Nephron progenitor cell (in vitro differentiated cells): ENCODE data around the gene LYPD3.

Source experiments
- DNase-seq: peaks from one replicate; pipeline ENCODE4 v3.0.0; 2021
- H3K27ac Mint-ChIP-seq: 2 replicates; pipeline ENCODE4 v1.8.0; 2021; ENCODE audit warnings: mild to moderate bottlenecking, moderate library complexity, mixed read lengths
- H3K27me3 Mint-ChIP-seq: 2 replicates; pipeline ENCODE4 v1.8.0; 2021; ENCODE audit warnings: mild to moderate bottlenecking, low read depth, mixed read lengths; ENCODE audit not compliant: poor library complexity
- H3K36me3 Mint-ChIP-seq: 2 replicates; pipeline ENCODE4 v1.8.0; 2021; ENCODE audit warnings: low read depth, mixed read lengths
- H3K4me1 Mint-ChIP-seq: 2 replicates; pipeline ENCODE4 v1.8.0; 2021; ENCODE audit warnings: mixed read lengths
- H3K4me3 Mint-ChIP-seq: 2 replicates; pipeline ENCODE4 v1.8.0; 2021; ENCODE audit warnings: mild to moderate bottlenecking, moderate library complexity, mixed read lengths
- H3K9me3 Mint-ChIP-seq: 2 replicates; pipeline ENCODE4 v1.8.0; 2021; ENCODE audit warnings: mild to moderate bottlenecking, moderate library complexity, mixed read lengths
- CTCF ChIP-seq: fragments of 200-600 bp; sonication (generic); IDR thresholded peaks from 2 replicates; pipeline ENCODE4 v1.5.0; 2021; ENCODE audit warnings: antibody characterized with exemption

The LYPD3 gene

GRCh38 chr19:43457809-43458208 lies 7.6 kb downstream of the LYPD3 start:
- no peak for DNase-seq
- no peaks in the 10 kb centered on the region for H3K4me1 Mint-ChIP-seq
- peaks cover under 1% of the 10 kb centered on the region for H3K9me3 Mint-ChIP-seq
- peaks cover 53% of the 10 kb centered on the region for H3K27me3 Mint-ChIP-seq
- H3K36me3 Mint-ChIP-seq = peaks cover 4% of the 10 kb centered on the region
- H3K27ac Mint-ChIP-seq = no peak overlapping the region
- H3K4me3 Mint-ChIP-seq = no peak overlapping the region
- TF ChIP-seq CTCF = no peak

GRCh38 chr19:43455321-43456113 lies 9.9 kb downstream of the LYPD3 start:
- H3K4me1 Mint-ChIP-seq = no peaks in the 10 kb centered on the region
- H3K27ac Mint-ChIP-seq = peak overlapping the region; percentile 39
- peaks cover 38% of the 10 kb centered on the region for H3K27me3 Mint-ChIP-seq
- no peaks in the 10 kb centered on the region for H3K36me3 Mint-ChIP-seq
- no peak for DNase-seq
- no peak for TF ChIP-seq CTCF
- H3K4me3 Mint-ChIP-seq = no peak overlapping the region
- peaks cover 15% of the 10 kb centered on the region for H3K9me3 Mint-ChIP-seq

- no peak for DNase-seq
- H3K36me3 Mint-ChIP-seq = no peaks in the 10 kb centered on the region
- H3K27me3 Mint-ChIP-seq = peaks cover 38% of the 10 kb centered on the region
- no peaks in the 10 kb centered on the region for H3K4me1 Mint-ChIP-seq
- peaks cover 15% of the 10 kb centered on the region for H3K9me3 Mint-ChIP-seq
- peak overlapping the region; percentile 64 for H3K27ac Mint-ChIP-seq
- no peak for TF ChIP-seq CTCF
- no peak overlapping the region for H3K4me3 Mint-ChIP-seq
These were observed 11.4 kb downstream of the LYPD3 start for GRCh38 chr19:43454031-43454430.

- Mint-ChIP-seq H3K4me3 (no peak overlapping the region), H3K27ac (no peak overlapping the region), H3K4me1 (no peaks in the 10 kb centered on the region), H3K9me3 (peaks cover 15% of the 10 kb centered on the region), H3K27me3 (peaks cover 31% of the 10 kb centered on the region), H3K36me3 (no peaks in the 10 kb centered on the region)
- no peak for TF ChIP-seq CTCF
- no peak for DNase-seq
These were observed 12.8 kb downstream of the LYPD3 start for GRCh38 chr19:43452582-43452981.

- no peak overlapping the region for H3K27ac Mint-ChIP-seq
- H3K4me1 Mint-ChIP-seq = peaks cover 4% of the 10 kb centered on the region
- no peak overlapping the region for H3K4me3 Mint-ChIP-seq
- H3K27me3 Mint-ChIP-seq = peaks cover 19% of the 10 kb centered on the region
- DNase-seq = no peak
- no peaks in the 10 kb centered on the region for H3K36me3 Mint-ChIP-seq
- TF ChIP-seq CTCF = no peak
- peaks cover 15% of the 10 kb centered on the region for H3K9me3 Mint-ChIP-seq
These were observed 14.8 kb downstream of the LYPD3 start for GRCh38 chr19:43450545-43450997.

GRCh38 chr19:43447655-43448054 lies 17.8 kb downstream of the LYPD3 start:
- Mint-ChIP-seq H3K4me3 (no peak overlapping the region), H3K36me3 (no peaks in the 10 kb centered on the region), H3K27me3 (peaks cover 13% of the 10 kb centered on the region), H3K4me1 (peaks cover 4% of the 10 kb centered on the region), H3K9me3 (peaks cover 12% of the 10 kb centered on the region), H3K27ac (no peak overlapping the region)
- DNase-seq = no peak
- TF ChIP-seq CTCF = no peak
